Gastroesophageal sphincter (tissue), 3 donors: ENCODE data around the gene CTNND2.

Experiments
- CTCF ChIP-seq, 4 experiments: fragments of 200-600 bp in 2 of 4; fragments of 450-650 bp in 2 of 4; sonication (generic) in 1 of 4; IDR thresholded peaks; one replicate each; pipeline ENCODE4 v1.5.1; 2017 to 2019; ENCODE audit warnings: antibody characterized with exemption in 4 of 4, mild to moderate bottlenecking in 2 of 4, moderate library complexity in 2 of 4
- EP300 ChIP-seq: sonication (generic); formaldehyde crosslinking; IDR thresholded peaks from one replicate; pipeline ENCODE4 v1.6.1; 2017; ENCODE audit warnings: antibody characterized with exemption, mild to moderate bottlenecking
- POLR2A ChIP-seq, 2 donors: fragments of 450-650 bp; IDR thresholded peaks; one replicate each; pipeline ENCODE4 v1.6.1; 2017; ENCODE audit warnings: antibody characterized with exemption in 2 of 2, mild to moderate bottlenecking in 2 of 2, moderate library complexity in 1 of 2
- POLR2AphosphoS5 ChIP-seq: sonication (generic); formaldehyde crosslinking; IDR thresholded peaks from one replicate; pipeline ENCODE4 v1.6.1; 2017; ENCODE audit warnings: antibody characterized with exemption

GRCh38 chr5:11522796-11523195 is 381.4 kb downstream of the CTNND2 start:
- TF ChIP-seq POLR2A (IDR thresholded peaks at IDR 0.05) (no peak), CTCF (IDR thresholded peaks at IDR 0.05) (no peak), POLR2AphosphoS5 (no peak), EP300 (no peak)
